Thyroid gland (tissue), 4 donors: ENCODE results near the gene NT5DC4.

Source experiments
- POLR2A ChIP-seq, 2 donors: fragments of 450-650 bp; IDR thresholded peaks; one replicate each; pipeline ENCODE4 v1.6.1; 2017; ENCODE audit warnings: antibody characterized with exemption in 2 of 2, mild to moderate bottlenecking in 2 of 2, moderate library complexity in 1 of 2
- TF ChIP-seq, protein P1 (sequence below), 6 experiments: fragments of 200-600 bp in 3 of 6; fragments of 450-650 bp in 3 of 6; sonication (generic) in 3 of 6; IDR thresholded peaks; one replicate each; pipeline ENCODE4 v1.5.1; 2016 to 2019; ENCODE audit warnings: antibody characterized with exemption in 6 of 6, mild to moderate bottlenecking in 2 of 6, inconsistent platforms in 1 of 6, moderate library complexity in 1 of 6

DNA sequence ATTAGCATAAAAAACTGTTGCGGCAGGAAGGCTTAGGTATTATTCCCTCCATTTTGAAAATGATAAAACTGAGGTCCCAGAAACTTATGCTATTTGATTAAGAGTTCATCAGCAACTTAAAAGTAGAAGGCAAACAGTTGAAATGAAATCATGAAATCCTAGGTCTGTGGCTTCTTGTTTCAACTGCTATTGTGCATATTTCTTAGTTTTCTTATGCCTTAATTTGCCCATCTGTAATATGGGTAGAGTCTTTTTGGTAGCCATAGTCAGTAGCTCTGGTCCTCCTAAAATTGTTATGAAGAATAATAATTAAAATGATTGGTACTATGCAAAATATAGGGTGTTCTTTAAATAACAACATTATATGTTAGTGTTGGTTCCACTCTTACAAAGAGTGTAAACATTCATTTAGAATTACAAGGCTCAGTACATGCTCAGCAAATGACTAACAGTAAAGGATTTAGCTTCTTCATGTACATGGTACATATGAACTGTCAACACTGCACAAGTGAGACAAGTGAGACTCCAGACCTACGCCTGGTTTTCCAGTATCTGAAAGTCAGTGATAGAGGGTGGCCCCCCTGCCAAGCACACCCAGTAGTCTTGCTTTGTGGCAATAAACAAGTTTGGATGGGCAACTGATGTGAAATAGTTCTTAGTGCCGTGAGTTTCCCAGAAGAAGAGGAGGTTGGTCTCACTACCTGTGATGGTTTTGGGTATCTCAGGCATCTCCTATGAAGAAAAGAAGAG lies 53.9 kb downstream of the NT5DC4 start:
- TF ChIP-seq, protein P1, sequence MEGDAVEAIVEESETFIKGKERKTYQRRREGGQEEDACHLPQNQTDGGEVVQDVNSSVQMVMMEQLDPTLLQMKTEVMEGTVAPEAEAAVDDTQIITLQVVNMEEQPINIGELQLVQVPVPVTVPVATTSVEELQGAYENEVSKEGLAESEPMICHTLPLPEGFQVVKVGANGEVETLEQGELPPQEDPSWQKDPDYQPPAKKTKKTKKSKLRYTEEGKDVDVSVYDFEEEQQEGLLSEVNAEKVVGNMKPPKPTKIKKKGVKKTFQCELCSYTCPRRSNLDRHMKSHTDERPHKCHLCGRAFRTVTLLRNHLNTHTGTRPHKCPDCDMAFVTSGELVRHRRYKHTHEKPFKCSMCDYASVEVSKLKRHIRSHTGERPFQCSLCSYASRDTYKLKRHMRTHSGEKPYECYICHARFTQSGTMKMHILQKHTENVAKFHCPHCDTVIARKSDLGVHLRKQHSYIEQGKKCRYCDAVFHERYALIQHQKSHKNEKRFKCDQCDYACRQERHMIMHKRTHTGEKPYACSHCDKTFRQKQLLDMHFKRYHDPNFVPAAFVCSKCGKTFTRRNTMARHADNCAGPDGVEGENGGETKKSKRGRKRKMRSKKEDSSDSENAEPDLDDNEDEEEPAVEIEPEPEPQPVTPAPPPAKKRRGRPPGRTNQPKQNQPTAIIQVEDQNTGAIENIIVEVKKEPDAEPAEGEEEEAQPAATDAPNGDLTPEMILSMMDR (IDR thresholded peaks at IDR 0.05) = no peak
- no peak for TF ChIP-seq POLR2A (IDR thresholded peaks at IDR 0.05)
